ENCODE results near the gene GGA2.

Gene GGA2

DNA sequence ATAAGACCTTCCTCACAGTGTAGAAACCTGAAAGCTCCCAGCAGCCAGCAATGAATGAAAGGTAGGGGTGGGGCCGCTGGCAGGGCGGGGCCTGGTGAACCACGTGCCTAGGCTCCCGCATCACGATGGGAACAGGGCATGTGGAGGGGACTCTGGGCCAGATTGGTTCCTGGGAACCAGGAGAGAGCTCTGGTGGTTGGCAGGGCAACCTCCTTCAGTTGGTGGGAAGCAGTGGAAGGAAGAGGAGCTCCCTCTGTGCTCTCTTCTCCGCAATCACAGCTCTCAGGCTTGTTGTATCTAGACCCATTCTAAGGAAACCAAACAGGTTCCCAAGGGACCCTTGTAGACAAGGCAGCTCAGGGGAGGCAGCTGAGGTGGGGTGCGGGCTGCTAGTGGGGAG, 10.5 kb downstream of the GGA2 start:
- DNase-seq (ENCODE audit: low read depth) = no peak
- TF ChIP-seq, protein P1, sequence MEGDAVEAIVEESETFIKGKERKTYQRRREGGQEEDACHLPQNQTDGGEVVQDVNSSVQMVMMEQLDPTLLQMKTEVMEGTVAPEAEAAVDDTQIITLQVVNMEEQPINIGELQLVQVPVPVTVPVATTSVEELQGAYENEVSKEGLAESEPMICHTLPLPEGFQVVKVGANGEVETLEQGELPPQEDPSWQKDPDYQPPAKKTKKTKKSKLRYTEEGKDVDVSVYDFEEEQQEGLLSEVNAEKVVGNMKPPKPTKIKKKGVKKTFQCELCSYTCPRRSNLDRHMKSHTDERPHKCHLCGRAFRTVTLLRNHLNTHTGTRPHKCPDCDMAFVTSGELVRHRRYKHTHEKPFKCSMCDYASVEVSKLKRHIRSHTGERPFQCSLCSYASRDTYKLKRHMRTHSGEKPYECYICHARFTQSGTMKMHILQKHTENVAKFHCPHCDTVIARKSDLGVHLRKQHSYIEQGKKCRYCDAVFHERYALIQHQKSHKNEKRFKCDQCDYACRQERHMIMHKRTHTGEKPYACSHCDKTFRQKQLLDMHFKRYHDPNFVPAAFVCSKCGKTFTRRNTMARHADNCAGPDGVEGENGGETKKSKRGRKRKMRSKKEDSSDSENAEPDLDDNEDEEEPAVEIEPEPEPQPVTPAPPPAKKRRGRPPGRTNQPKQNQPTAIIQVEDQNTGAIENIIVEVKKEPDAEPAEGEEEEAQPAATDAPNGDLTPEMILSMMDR (IDR thresholded peaks at IDR 0.05; ENCODE audit: control insufficient read depth, insufficient read depth, low read depth, low read length, missing control alignments) = no peak

DNA sequence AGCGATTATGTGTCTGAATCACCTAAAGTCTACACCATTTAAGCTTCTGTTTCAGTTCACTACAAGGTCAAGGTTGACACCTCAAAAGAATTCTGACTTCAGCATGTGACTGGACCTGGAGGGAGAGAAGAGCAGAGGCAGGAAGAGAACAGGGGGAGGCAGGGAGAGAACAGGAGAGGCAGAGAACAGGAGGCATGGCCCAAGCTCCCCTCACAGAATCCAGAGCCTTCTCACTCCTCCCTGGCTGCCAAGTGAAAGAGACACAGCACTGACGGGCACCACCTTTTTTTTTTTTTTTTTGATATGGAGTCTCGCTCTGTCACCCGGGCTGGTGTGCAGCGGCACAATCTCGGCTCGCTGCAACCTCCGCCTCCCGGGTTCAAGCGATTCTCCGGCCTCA, 11.4 kb downstream of the GGA2 start:
- no peak for DNase-seq (ENCODE audit: low read depth)
- no peak overlapping the region for H3K4me3 ChIP-seq (ENCODE audit: control insufficient read depth, low read depth, low read length)
- TF ChIP-seq, protein P1 (IDR thresholded peaks at IDR 0.05; ENCODE audit: control insufficient read depth, insufficient read depth, low read depth, low read length, missing control alignments) = no peak

More for the DNA sequence above, 10.5 kb downstream of the GGA2 start:
- no peak overlapping the region for H3K4me3 ChIP-seq (ENCODE audit: control insufficient read depth, low read depth, low read length)

DNA sequence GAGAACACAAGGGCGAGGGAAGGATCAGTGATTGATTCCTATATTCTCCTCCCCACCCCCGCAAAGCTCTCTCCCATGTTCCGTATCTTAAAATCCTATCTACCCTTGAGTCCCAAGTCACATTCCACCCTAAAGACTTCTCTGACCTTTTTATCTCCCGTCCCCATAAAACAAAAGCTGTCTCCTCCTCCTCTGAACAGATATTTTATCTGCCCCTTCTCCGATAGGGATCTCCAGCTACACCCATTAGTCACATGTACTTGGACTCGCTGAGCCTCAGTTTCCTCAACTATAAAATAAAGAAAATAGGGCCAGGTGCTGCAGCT, 12.8 kb downstream of the GGA2 start:
- DNase-seq (ENCODE audit: low read depth) = no peak
- TF ChIP-seq, protein P1 (IDR thresholded peaks at IDR 0.05; ENCODE audit: control insufficient read depth, insufficient read depth, low read depth, low read length, missing control alignments) = no peak
- H3K4me3 ChIP-seq (ENCODE audit: control insufficient read depth, low read depth, low read length) = no peak overlapping the region

DNA sequence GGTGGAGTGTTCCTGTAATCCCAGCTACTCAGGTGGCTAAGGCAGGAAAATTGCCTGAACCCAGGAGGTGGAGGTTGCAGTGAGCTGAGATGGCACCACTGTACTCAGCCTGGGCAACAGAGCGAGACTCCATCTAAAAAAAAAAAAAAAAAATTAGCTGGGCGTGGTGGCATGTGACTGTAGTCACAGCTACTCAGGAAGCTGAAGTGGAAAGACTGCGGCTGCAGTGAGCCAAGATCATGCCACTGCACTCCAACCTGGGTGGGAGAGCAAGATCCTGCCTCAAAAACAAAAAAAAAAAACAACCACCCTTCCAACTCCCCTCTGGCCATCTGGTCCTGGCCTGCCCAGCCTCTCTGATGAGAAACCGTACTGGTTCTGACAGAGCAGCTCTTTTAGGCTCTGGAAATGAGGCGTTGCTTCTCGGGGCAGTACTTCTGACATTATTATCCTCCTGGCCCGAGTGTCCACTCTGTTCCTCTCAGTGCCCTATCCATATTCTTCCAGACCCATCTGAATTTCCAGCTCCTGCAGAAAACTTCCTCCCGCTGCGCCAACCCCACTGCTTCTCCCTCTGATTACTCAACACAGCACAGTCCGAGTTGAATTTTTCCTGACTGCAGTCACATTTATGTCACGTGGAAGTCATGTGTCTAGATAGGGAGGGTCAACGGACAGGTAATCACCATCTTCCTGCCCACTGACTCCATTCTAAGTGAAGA, 13.3 kb downstream of the GGA2 start:
- DNase-seq (ENCODE audit: low read depth) = no peak
- no peak overlapping the region for H3K4me3 ChIP-seq (ENCODE audit: control insufficient read depth, low read depth, low read length)
- TF ChIP-seq, protein P1 (IDR thresholded peaks at IDR 0.05; ENCODE audit: control insufficient read depth, insufficient read depth, low read depth, low read length, missing control alignments) = no peak

DNA sequence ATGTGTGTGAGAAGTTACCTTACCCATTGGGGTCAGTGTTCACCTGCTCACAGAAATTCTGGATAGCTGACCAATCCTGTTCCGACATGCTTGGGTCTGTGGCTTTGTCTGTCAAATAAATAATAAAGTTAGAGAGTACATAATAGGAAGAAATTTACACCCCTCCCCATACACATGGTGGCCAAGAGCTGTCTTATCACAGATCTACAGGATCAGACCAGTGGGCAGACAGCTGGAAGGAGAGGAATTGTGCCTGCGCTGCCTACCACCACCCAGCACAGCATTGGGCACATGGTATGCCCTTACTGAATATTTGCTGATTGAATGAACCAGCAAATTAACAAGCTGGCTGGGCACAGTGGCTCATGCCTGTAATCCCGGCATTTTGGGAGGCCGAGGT, 14.6 kb downstream of the GGA2 start:
- no peak overlapping the region for H3K4me3 ChIP-seq (ENCODE audit: control insufficient read depth, low read depth, low read length)
- TF ChIP-seq, protein P1 (IDR thresholded peaks at IDR 0.05; ENCODE audit: control insufficient read depth, insufficient read depth, low read depth, low read length, missing control alignments) = no peak
- no peak for DNase-seq (ENCODE audit: low read depth)

DNA sequence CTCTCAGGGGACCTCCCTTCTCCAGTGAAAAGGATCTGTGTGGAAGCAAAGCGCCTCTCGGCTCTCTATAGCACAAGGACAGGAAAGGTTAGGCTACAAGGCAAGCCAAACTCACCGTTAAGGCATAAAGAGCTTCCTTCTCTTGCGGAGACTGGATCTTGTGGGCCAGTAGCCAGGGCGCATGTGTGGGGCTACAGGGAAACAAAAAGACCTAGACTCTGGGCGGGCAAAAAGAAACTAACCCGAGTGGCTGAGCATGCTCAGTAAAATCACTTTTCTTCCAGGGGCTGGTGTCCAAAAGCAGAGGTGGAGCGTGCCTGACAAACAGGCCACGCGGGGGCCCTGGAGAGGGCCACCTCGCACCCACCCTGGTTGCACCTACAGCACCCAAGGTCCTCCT, 16.1 kb downstream of the GGA2 start:
- DNase-seq (ENCODE audit: low read depth) = no peak
- H3K4me3 ChIP-seq (ENCODE audit: control insufficient read depth, low read depth, low read length) = no peak overlapping the region
- TF ChIP-seq, protein P1 (IDR thresholded peaks at IDR 0.05; ENCODE audit: control insufficient read depth, insufficient read depth, low read depth, low read length, missing control alignments) = no peak
